Measurements from ENCODE around the gene KCNH1. TPM values are rescaled to one million over a fixed set of nuclear protein-coding genes. Genes with fewer than 3 reads are reported as not detected.

Gene KCNH1
- total RNA-seq, 1 donor from 2014 or later, result 10.1 TPM

- DNase-seq (ENCODE audit: low read depth), result no peak
- H3K4me3 ChIP-seq (ENCODE audit: low read depth, low read length), result no peak overlapping the region
- no peak for TF ChIP-seq CTCF (conservative IDR thresholded peaks at IDR 0.05; ENCODE audit: low read depth, low read length)
Observed at GRCh38 chr1:210922666-210923065, 211.3 kb downstream of the KCNH1 start.

- TF ChIP-seq CTCF (conservative IDR thresholded peaks at IDR 0.05; ENCODE audit: low read depth, low read length), result no peak
- no peak overlapping the region for H3K4me3 ChIP-seq (ENCODE audit: low read depth, low read length)
- DNase-seq (ENCODE audit: low read depth), result no peak
Observed at GRCh38 chr1:210920716-210921694, 212.9 kb downstream of the KCNH1 start.

GRCh38 chr1:210920258-210920657 is 213.7 kb downstream of the KCNH1 start:
- H3K4me3 ChIP-seq (ENCODE audit: low read depth, low read length), result no peak overlapping the region
- no peak for TF ChIP-seq CTCF (conservative IDR thresholded peaks at IDR 0.05; ENCODE audit: low read depth, low read length)
- DNase-seq (ENCODE audit: low read depth), result no peak

GRCh38 chr1:210918893-210919292 is 215.1 kb downstream of the KCNH1 start:
- DNase-seq (ENCODE audit: low read depth), result no peak
- TF ChIP-seq CTCF (conservative IDR thresholded peaks at IDR 0.05; ENCODE audit: low read depth, low read length), result no peak
- H3K4me3 ChIP-seq (ENCODE audit: low read depth, low read length), result no peak overlapping the region

- no peak overlapping the region for H3K4me3 ChIP-seq (ENCODE audit: low read depth, low read length)
- DNase-seq (ENCODE audit: low read depth), result no peak
- no peak for TF ChIP-seq CTCF (conservative IDR thresholded peaks at IDR 0.05; ENCODE audit: low read depth, low read length)
Observed at GRCh38 chr1:210917560-210918169, 216.3 kb downstream of the KCNH1 start.

- DNase-seq (ENCODE audit: low read depth), result no peak
- TF ChIP-seq CTCF (conservative IDR thresholded peaks at IDR 0.05; ENCODE audit: low read depth, low read length), result no peak
- H3K4me3 ChIP-seq (ENCODE audit: low read depth, low read length), result no peak overlapping the region
Observed at GRCh38 chr1:210916548-210916947, 217.4 kb downstream of the KCNH1 start.

Measured in epithelial cell of proximal tubule (primary cell).